Tibial nerve (tissue), 4 donors: ENCODE data around the gene PTMA.

ENCODE experiments used
- EP300 ChIP-seq, 2 donors: sonication (generic); formaldehyde crosslinking; IDR thresholded peaks; one replicate each; pipeline ENCODE4 v1.6.1; 2017; ENCODE audit warnings: antibody characterized with exemption in 2 of 2, mild to moderate bottlenecking in 1 of 2
- POLR2A ChIP-seq, 2 donors: fragments of 450-650 bp; IDR thresholded peaks; one replicate each; pipeline ENCODE4 v1.6.1; 2017; ENCODE audit warnings: antibody characterized with exemption in 2 of 2, mild to moderate bottlenecking in 2 of 2, moderate library complexity in 2 of 2
- TF ChIP-seq, protein P1 (sequence below), 5 experiments: fragments of 200-600 bp in 3 of 5; fragments of 450-650 bp in 2 of 5; sonication (generic) in 3 of 5; IDR thresholded peaks; one replicate each; pipeline ENCODE4 v1.5.1; 2016 to 2019; ENCODE audit warnings: antibody characterized with exemption in 5 of 5, mild to moderate bottlenecking in 3 of 5, moderate library complexity in 2 of 5

- TF ChIP-seq, protein P1, sequence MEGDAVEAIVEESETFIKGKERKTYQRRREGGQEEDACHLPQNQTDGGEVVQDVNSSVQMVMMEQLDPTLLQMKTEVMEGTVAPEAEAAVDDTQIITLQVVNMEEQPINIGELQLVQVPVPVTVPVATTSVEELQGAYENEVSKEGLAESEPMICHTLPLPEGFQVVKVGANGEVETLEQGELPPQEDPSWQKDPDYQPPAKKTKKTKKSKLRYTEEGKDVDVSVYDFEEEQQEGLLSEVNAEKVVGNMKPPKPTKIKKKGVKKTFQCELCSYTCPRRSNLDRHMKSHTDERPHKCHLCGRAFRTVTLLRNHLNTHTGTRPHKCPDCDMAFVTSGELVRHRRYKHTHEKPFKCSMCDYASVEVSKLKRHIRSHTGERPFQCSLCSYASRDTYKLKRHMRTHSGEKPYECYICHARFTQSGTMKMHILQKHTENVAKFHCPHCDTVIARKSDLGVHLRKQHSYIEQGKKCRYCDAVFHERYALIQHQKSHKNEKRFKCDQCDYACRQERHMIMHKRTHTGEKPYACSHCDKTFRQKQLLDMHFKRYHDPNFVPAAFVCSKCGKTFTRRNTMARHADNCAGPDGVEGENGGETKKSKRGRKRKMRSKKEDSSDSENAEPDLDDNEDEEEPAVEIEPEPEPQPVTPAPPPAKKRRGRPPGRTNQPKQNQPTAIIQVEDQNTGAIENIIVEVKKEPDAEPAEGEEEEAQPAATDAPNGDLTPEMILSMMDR (IDR thresholded peaks at IDR 0.05) = no peak
- TF ChIP-seq POLR2A (IDR thresholded peaks at IDR 0.05) (no peak), EP300 (IDR thresholded peaks at IDR 0.05) (no peak)
Observed at GRCh38 chr2:231667096-231667427, 41.3 kb upstream of the PTMA start.
